ENCODE measurements around the gene HM13.
A peak's percentile ranks its signal among the peaks of the same experiment; 100 is the strongest.
"Not testable (repeated sequence)": the region's sequence is repeated elsewhere in the genome, so short reads cannot be mapped to it uniquely, and the experiment has no call there.

Gene HM13

GRCh38 chr20:31607640-31608250 lies 93.5 kb downstream of the HM13 start:
- DNase-seq (ENCODE audit: low read depth): peak; percentile 42
- peak overlapping the region; percentile 93 for H3K4me3 ChIP-seq (ENCODE audit: low read length)
- no peaks in the 10 kb centered on the region for H3K27me3 ChIP-seq (replicated peaks; ENCODE audit: control insufficient read depth, insufficient read depth, low read length)
- H3K9ac ChIP-seq (ENCODE audit: low read length): peak overlapping the region; percentile 97
- no peaks in the 10 kb centered on the region for H3K36me3 ChIP-seq (ENCODE audit: control insufficient read depth, insufficient read depth, low read length, severe bottlenecking)
- peaks cover 50% of the 10 kb centered on the region for H3K4me1 ChIP-seq (ENCODE audit: control insufficient read depth, insufficient read depth, low read length)
- no peaks in the 10 kb centered on the region for H3K9me3 ChIP-seq (ENCODE audit: control insufficient read depth, low read length)

GRCh38 chr20:31608251-31608945 lies 94.2 kb downstream of the HM13 start:
- H3K9ac ChIP-seq (ENCODE audit: low read length): peak overlapping the region; percentile 97
- H3K27me3 ChIP-seq (replicated peaks; ENCODE audit: control insufficient read depth, insufficient read depth, low read length): no peaks in the 10 kb centered on the region
- no peaks in the 10 kb centered on the region for H3K9me3 ChIP-seq (ENCODE audit: control insufficient read depth, low read length)
- DNase-seq (ENCODE audit: low read depth): peak; percentile 85
- peak overlapping the region; percentile 93 for H3K4me3 ChIP-seq (ENCODE audit: low read length)
- peaks cover 47% of the 10 kb centered on the region for H3K4me1 ChIP-seq (ENCODE audit: control insufficient read depth, insufficient read depth, low read length)
- H3K36me3 ChIP-seq (ENCODE audit: control insufficient read depth, insufficient read depth, low read length, severe bottlenecking): no peaks in the 10 kb centered on the region

- not testable (repeated sequence) for H3K27me3 ChIP-seq (replicated peaks; ENCODE audit: control insufficient read depth, insufficient read depth, low read length); H3K9me3 ChIP-seq (ENCODE audit: control insufficient read depth, low read length); H3K36me3 ChIP-seq (ENCODE audit: control insufficient read depth, insufficient read depth, low read length, severe bottlenecking); H3K9ac ChIP-seq (ENCODE audit: low read length); H3K4me3 ChIP-seq (ENCODE audit: low read length); DNase-seq (ENCODE audit: low read depth)
- peaks cover 38% of the 10 kb centered on the region for H3K4me1 ChIP-seq (ENCODE audit: control insufficient read depth, insufficient read depth, low read length)
Measured at GRCh38 chr20:31612271-31612640, 98.0 kb downstream of the HM13 start.

- H3K27me3 ChIP-seq (replicated peaks; ENCODE audit: control insufficient read depth, insufficient read depth, low read length): no peaks in the 10 kb centered on the region
- H3K4me1 ChIP-seq (ENCODE audit: control insufficient read depth, insufficient read depth, low read length): peaks cover 16% of the 10 kb centered on the region
- H3K36me3 ChIP-seq (ENCODE audit: control insufficient read depth, insufficient read depth, low read length, severe bottlenecking): no peaks in the 10 kb centered on the region
- H3K9ac ChIP-seq (ENCODE audit: low read length): no peak overlapping the region
- no peaks in the 10 kb centered on the region for H3K9me3 ChIP-seq (ENCODE audit: control insufficient read depth, low read length)
- H3K4me3 ChIP-seq (ENCODE audit: low read length): no peak overlapping the region
- DNase-seq (ENCODE audit: low read depth): no peak
Measured at GRCh38 chr20:31615416-31615815, 101.2 kb downstream of the HM13 start.

GRCh38 chr20:31617432-31618104 lies 103.3 kb downstream of the HM13 start:
- no peak for DNase-seq (ENCODE audit: low read depth)
- H3K27me3 ChIP-seq (replicated peaks; ENCODE audit: control insufficient read depth, insufficient read depth, low read length): no peaks in the 10 kb centered on the region
- H3K4me3 ChIP-seq (ENCODE audit: low read length): no peak overlapping the region
- H3K4me1 ChIP-seq (ENCODE audit: control insufficient read depth, insufficient read depth, low read length): peaks cover 3% of the 10 kb centered on the region
- H3K36me3 ChIP-seq (ENCODE audit: control insufficient read depth, insufficient read depth, low read length, severe bottlenecking): no peaks in the 10 kb centered on the region
- H3K9ac ChIP-seq (ENCODE audit: low read length): no peak overlapping the region
- no peaks in the 10 kb centered on the region for H3K9me3 ChIP-seq (ENCODE audit: control insufficient read depth, low read length)

All from adipocyte (in vitro differentiated cells).